ENCODE measurements around the gene ARF1. TPM values are rescaled to one million over a fixed set of nuclear protein-coding genes. Genes with fewer than 3 reads are reported as not detected.

Gene ARF1
- total and polyA plus RNA-seq, 7 donors, result 176 to 612 (median 295) TPM

- Histone ChIP-seq H3K4me3 (no peak overlapping the region), H3K27ac (no peak overlapping the region), H3K36me3 (ENCODE audit: insufficient read depth in 1 of 2, low read depth in 1 of 2) (no peaks in the 10 kb centered on the region), H3K4me1 (no peaks in the 10 kb centered on the region), H3K27me3 (ENCODE audit: insufficient read depth in 3 of 3, low read length in 2 of 3) (no peaks in the 10 kb centered on the region), H3K9me3 (no peaks in the 10 kb centered on the region)
- intact Hi-C loops (cut with DNase I), result loop anchor here in 1 of 2 donors (10.0 kb wide), 1 partner anchor 270 kb away; no protein-coding TSS in a partner anchor
- 77 to 79% (median 78%) methylated on average over 5 of the region's 5 CpGs for WGBS, 3 donors
- DNase-seq, result no peak
- no peak for TF ChIP-seq CTCF (IDR thresholded peaks at IDR 0.05)
- no peak for ATAC-seq
These were observed 42.7 kb downstream of the ARF1 start for GRCh38 chr1:228125185-228125584.

- no peak for ATAC-seq
These were observed 49.3 kb downstream of the ARF1 start for GRCh38 chr1:228131766-228132165.

GRCh38 chr1:228134591-228134990 is 52.1 kb downstream of the ARF1 start:
- 72 to 82% (median 72%) methylated on average over 12 of the region's 12 CpGs for WGBS, 3 donors
- H3K9me3 ChIP-seq, result no peaks in the 10 kb centered on the region

More at GRCh38 chr1:228131766-228132165, 49.3 kb downstream of the ARF1 start:
- Histone ChIP-seq H3K9me3 (no peaks in the 10 kb centered on the region), H3K27me3 (ENCODE audit: insufficient read depth in 3 of 3, low read length in 2 of 3) (no peaks in the 10 kb centered on the region), H3K27ac (no peak overlapping the region), H3K36me3 (ENCODE audit: insufficient read depth in 1 of 2, low read depth in 1 of 2) (no peaks in the 10 kb centered on the region), H3K4me3 (no peak overlapping the region), H3K4me1 (no peaks in the 10 kb centered on the region)
- no peak for TF ChIP-seq CTCF (IDR thresholded peaks at IDR 0.05)
- 91 to 97% (median 93%) methylated on average over 2 of the region's 2 CpGs for WGBS, 3 donors
- no peak for DNase-seq
- intact Hi-C loops (cut with DNase I), result loop anchor here in 1 of 2 donors (5.0 to 10.0 kb wide), 3 partner anchors 36 to 363 kb away; partner anchors contain the start of genes IBA57 and TRIM11

GRCh38 chr1:228136901-228137300 is 54.4 kb downstream of the ARF1 start:
- no peaks in the 10 kb centered on the region for H3K27me3 ChIP-seq (ENCODE audit: insufficient read depth in 3 of 3, low read length in 2 of 3)
- peaks cover 12% of the 10 kb centered on the region for H3K4me1 ChIP-seq
- DNase-seq (no peak), ATAC-seq (no peak)
- WGBS, 3 donors, result 37 to 56% (median 39%) methylated on average over 1 of the region's 1 CpG
- no peaks in the 10 kb centered on the region for H3K9me3 ChIP-seq
- TF ChIP-seq CTCF (IDR thresholded peaks at IDR 0.05), result no peak
- no peak overlapping the region for H3K4me3 ChIP-seq
- H3K27ac ChIP-seq, result no peak overlapping the region
- H3K36me3 ChIP-seq (ENCODE audit: insufficient read depth in 1 of 2, low read depth in 1 of 2), result no peaks in the 10 kb centered on the region
- intact Hi-C loops (cut with DNase I), result loop anchor here in 1 of 2 donors (10.0 kb wide), 2 partner anchors 268 to 358 kb away; partner anchors contain the start of gene TRIM11

More at GRCh38 chr1:228134591-228134990, 52.1 kb downstream of the ARF1 start:
- Histone ChIP-seq H3K4me1 (no peaks in the 10 kb centered on the region), H3K27me3 (ENCODE audit: insufficient read depth in 3 of 3, low read length in 2 of 3) (no peaks in the 10 kb centered on the region), H3K27ac (no peak overlapping the region), H3K4me3 (no peak overlapping the region), H3K36me3 (ENCODE audit: insufficient read depth in 1 of 2, low read depth in 1 of 2) (no peaks in the 10 kb centered on the region)
- DNase-seq (no peak), ATAC-seq (no peak)
- intact Hi-C loops (cut with DNase I), result loop anchor here in 1 of 2 donors (5.0 to 10.0 kb wide), 3 partner anchors 33 to 360 kb away; partner anchors contain the start of genes IBA57 and TRIM11
- no peak for TF ChIP-seq CTCF (IDR thresholded peaks at IDR 0.05)
